Liver (tissue), 3 donors: ENCODE data around the gene CLCN1.

Source experiments
- ATF3 ChIP-seq: IDR thresholded peaks from 2 replicates; pipeline ENCODE4 v1.6.1; 2016; ENCODE audit warnings: antibody characterized with exemption
- CTCF ChIP-seq: fragments of 150-350 bp; IDR thresholded peaks from 2 replicates; pipeline ENCODE4 v1.5.1; 2017; ENCODE audit warnings: improper control_type of control experiment, low read depth, low read length; ENCODE audit not compliant: missing input control
- EGR1 ChIP-seq, 2 donors: IDR thresholded peaks; 2 replicates each; pipeline ENCODE4 v1.6.1; 2016 to 2018; ENCODE audit warnings: antibody characterized with exemption in 2 of 2, low read depth in 2 of 2
- FOXA1 ChIP-seq: IDR thresholded peaks from 2 replicates; pipeline ENCODE4 v1.6.1; 2016; ENCODE audit warnings: antibody characterized with exemption
- GABPA ChIP-seq, 2 donors: IDR thresholded peaks in 1 of 2; conservative IDR thresholded peaks in 1 of 2; 2 replicates each; pipeline ENCODE4 v1.6.1; 2016; ENCODE audit warnings: antibody characterized with exemption in 2 of 2, mild to moderate bottlenecking in 1 of 2, moderate library complexity in 1 of 2
- JUND ChIP-seq, 2 donors: IDR thresholded peaks; 2 replicates each; pipeline ENCODE4 v1.6.1; 2016; ENCODE audit warnings: antibody characterized with exemption in 2 of 2
- MAX ChIP-seq: IDR thresholded peaks from 2 replicates; pipeline ENCODE4 v1.6.1; 2016; ENCODE audit warnings: antibody characterized with exemption
- RAD21 ChIP-seq, 2 donors: IDR thresholded peaks; 2 replicates each; pipeline ENCODE4 v1.6.1; 2016; ENCODE audit warnings: antibody characterized with exemption in 2 of 2, mild to moderate bottlenecking in 2 of 2
- RXRA ChIP-seq, 2 donors: IDR thresholded peaks; 2 replicates each; pipeline ENCODE4 v1.6.1; 2017 to 2018; ENCODE audit warnings: antibody characterized with exemption in 2 of 2, mild to moderate bottlenecking in 1 of 2
- SP1 ChIP-seq: IDR thresholded peaks from 2 replicates; pipeline ENCODE4 v1.6.1; 2018; ENCODE audit warnings: antibody characterized with exemption, mild to moderate bottlenecking
- TAF1 ChIP-seq: conservative IDR thresholded peaks from 2 replicates; pipeline ENCODE4 v1.6.1; 2016; ENCODE audit warnings: antibody characterized with exemption, mild to moderate bottlenecking
- YY1 ChIP-seq: IDR thresholded peaks from 2 replicates; pipeline ENCODE4 v1.6.1; 2016; ENCODE audit warnings: antibody characterized with exemption, mild to moderate bottlenecking
- ZBTB33 ChIP-seq: IDR thresholded peaks from 2 replicates; pipeline ENCODE4 v1.6.1; 2016; ENCODE audit warnings: antibody characterized with exemption
- TF ChIP-seq, protein P1 (sequence below): IDR thresholded peaks from 2 replicates; pipeline ENCODE4 v1.6.1; 2016; ENCODE audit warnings: antibody characterized with exemption, mild to moderate bottlenecking
- donor health status: healthy.
- donor health status: healthy.

DNA sequence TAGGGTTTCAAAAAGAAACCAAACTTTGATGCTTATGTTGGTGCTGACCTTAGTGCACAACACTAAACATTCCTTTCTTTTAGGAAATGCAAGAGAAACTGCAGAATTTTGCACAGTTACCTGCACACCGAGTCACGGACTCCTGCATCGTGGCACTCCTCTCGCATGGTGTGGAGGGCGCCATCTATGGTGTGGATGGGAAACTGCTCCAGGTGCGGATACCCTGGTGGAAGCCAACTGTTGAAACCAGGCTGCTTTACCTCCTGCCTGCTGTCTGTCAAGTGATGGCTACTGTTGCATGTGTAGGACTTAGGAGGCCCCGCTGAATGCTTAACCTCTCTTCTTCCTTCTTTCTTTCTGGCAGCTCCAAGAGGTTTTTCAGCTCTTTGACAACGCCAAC lies 16.1 kb upstream of the CLCN1 start:
- peak; percentile 66 for TF ChIP-seq CTCF
- TF ChIP-seq RXRA (IDR thresholded peaks at IDR 0.05): peak in 1 of 2 donors; percentile 12
- no peak for TF ChIP-seq GABPA (IDR thresholded peaks at IDR 0.05 in 1 of 2, conservative IDR thresholded peaks at IDR 0.05 in 1 of 2)
- TF ChIP-seq TAF1: no peak
- peak; percentile 73 to 87 for TF ChIP-seq RAD21 (IDR thresholded peaks at IDR 0.05)
- TF ChIP-seq MAX: no peak
- TF ChIP-seq SP1: no peak
- no peak for TF ChIP-seq YY1
- no peak for TF ChIP-seq ATF3
- TF ChIP-seq, protein P1, sequence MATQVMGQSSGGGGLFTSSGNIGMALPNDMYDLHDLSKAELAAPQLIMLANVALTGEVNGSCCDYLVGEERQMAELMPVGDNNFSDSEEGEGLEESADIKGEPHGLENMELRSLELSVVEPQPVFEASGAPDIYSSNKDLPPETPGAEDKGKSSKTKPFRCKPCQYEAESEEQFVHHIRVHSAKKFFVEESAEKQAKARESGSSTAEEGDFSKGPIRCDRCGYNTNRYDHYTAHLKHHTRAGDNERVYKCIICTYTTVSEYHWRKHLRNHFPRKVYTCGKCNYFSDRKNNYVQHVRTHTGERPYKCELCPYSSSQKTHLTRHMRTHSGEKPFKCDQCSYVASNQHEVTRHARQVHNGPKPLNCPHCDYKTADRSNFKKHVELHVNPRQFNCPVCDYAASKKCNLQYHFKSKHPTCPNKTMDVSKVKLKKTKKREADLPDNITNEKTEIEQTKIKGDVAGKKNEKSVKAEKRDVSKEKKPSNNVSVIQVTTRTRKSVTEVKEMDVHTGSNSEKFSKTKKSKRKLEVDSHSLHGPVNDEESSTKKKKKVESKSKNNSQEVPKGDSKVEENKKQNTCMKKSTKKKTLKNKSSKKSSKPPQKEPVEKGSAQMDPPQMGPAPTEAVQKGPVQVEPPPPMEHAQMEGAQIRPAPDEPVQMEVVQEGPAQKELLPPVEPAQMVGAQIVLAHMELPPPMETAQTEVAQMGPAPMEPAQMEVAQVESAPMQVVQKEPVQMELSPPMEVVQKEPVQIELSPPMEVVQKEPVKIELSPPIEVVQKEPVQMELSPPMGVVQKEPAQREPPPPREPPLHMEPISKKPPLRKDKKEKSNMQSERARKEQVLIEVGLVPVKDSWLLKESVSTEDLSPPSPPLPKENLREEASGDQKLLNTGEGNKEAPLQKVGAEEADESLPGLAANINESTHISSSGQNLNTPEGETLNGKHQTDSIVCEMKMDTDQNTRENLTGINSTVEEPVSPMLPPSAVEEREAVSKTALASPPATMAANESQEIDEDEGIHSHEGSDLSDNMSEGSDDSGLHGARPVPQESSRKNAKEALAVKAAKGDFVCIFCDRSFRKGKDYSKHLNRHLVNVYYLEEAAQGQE: no peak
- no peak for TF ChIP-seq FOXA1
- TF ChIP-seq JUND (IDR thresholded peaks at IDR 0.05): no peak
- no peak for TF ChIP-seq EGR1 (IDR thresholded peaks at IDR 0.05; ENCODE audit: low read depth in 2 of 2)
- no peak for TF ChIP-seq ZBTB33
